GM21526 (cell line): ENCODE measurements around the gene TAMALIN.

Experiments
- ATAC-seq: cut with Tn5 transposase; IDR thresholded peaks from one replicate; pipeline ENCODE4 v1.9.1; 2021; ENCODE audit warnings: moderate library complexity; ENCODE audit not compliant: unreplicated experiment, low FRiP score

The TAMALIN gene

DNA sequence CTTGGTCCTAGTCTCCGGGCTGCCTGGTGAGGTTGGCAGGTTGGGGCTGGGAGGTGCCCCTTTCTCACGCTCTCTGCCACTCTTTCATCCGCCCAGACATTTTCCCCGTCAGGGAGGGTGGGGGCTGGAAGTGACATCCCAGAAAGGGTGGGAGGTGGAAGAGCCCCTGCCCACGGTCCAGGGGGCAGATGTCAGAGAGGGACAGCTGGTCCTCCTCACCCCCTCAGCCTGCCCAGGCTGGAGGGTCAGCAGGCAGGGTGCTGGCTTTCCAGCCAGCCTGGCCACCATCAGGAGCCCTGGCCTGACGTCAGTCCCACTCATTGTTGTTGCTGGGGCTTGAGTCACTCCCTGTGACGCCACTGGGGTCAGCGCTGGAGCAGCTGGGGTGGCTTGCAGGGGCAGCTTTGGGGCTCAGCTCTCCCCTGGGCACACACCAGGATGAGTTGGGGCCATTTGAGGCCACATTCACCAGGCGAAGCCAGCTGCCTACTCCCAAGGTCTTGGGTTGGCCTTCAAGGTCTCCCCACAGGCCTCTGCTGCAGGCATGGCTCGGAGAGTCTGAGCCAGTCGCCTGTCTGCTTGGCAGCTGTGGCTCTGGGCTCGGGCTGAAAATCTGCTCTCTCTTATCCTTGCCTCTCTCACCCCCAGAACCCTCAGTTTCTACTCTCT is 57.4 kb downstream of the TAMALIN start:
- ATAC-seq, result no peak
